Right hindlimb (tissue), 1 donor: ENCODE data around the gene FKBP2.

ENCODE experiments used
- DNase-seq: peaks from one replicate; pipeline ENCODE4 v3.0.0-alpha.2; 2018

The FKBP2 gene

DNA sequence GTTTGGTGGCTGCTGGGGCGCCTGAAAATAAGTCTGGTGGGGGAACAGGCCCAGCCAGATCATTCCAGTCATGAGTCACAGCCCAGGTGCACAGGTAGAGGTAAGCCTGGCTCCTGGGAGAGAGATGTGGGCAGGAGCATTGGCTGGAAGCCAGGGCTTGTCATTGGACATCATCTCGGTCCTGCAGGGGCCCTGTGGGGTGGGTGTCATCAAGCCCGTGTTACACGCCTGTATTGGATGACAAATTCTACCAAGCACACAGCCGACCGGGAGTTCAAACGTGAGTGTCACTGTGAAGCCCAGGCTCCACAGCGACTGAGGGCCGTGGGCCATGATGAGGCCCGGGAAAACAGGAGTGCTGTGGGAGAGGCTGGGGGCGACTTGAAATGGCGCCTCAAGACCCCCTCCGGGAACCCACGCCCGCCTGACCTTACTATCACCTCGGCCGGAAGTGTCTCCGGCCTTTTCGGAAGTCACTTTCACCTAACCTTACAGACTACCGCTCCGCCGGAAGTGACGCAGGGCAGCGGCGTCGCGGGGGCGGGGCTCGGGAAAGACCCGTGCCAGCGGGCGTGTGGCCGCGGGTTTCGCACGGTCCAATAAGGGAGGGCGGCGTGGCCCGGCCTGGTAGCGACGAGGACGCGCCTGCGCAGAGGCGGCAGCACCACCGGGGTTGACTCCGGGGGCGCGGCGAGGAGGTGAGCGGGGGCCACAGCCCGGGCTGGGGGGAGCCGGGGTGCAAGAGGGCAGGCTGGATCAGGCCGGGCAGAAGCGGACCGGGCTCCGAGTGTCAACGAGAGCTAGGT is at the start of gene FKBP2:
FKBP2 (plus strand) TSS at position 661 of the 806 bp plus-strand sequence. CDS start 1,293 bp downstream, outside the sequence.
- DNase-seq, result peak; percentile 99

GRCh38 chr11:64192434-64192833 is 48.5 kb upstream of the FKBP2 start:
- no peak for DNase-seq

DNA sequence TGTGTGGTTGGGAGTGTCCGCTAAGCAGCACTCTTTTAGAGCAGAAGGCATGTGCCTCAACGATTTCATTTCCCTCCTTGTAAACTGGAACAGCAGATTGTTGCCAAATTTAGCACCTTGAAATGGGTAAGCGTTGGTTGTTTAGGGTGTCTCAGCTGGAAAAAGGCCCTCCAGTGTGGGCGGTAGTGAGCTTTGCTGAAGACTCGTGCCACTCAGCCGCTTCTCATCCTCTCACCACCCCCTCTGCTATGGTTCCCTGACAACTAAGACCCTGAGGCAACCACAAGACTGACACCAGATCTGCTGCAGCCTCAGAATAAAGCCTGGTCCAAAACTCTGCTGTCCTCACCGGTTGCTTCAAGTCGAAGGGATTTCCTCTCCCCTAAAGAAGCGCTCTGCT is 44.3 kb upstream of the FKBP2 start:
- DNase-seq, result no peak

DNA sequence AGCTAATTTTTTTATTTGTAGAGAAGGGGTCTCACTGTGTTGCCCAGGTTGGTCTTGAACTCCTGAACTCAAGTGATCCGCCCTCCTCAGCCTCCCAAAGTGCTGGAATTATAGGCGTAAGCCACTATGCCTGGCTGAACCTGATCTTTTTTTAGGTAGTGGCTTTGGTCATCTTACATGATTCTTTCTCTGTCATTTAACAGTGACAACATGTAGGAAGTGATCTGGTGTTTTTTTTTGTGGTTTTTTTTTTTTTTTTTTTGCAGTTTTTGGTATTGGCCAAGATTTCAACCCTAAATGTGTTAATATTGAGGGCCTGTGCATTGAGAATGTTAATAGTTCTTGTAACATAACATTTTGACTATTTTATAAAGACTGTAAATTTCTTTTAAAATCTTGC is 42.4 kb upstream of the FKBP2 start:
- DNase-seq, result no peak

DNA sequence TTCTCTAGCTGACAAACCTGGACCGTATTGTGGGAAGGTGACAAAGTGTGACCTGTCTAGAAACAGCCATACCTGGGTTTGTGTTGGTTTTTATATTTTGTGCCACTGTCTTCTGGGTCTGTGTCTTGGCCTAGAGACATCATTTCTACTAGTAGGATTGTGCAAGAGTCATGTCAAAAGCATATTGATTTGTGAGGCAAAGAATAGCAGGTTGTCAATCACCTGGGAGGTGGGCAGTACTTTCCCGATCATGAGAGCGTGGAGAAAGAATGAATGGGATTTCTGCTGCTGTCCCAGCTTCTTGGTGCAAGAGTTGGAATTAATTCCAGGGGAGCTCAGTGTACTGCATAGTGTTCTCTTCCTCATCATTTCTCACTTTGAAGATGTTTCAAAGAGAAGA is 39.4 kb upstream of the FKBP2 start:
- DNase-seq, result no peak

GRCh38 chr11:64202992-64203391 is 37.9 kb upstream of the FKBP2 start:
- no peak for DNase-seq

- no peak for DNase-seq
These were observed 37.3 kb upstream of the FKBP2 start for GRCh38 chr11:64203421-64204079.

DNA sequence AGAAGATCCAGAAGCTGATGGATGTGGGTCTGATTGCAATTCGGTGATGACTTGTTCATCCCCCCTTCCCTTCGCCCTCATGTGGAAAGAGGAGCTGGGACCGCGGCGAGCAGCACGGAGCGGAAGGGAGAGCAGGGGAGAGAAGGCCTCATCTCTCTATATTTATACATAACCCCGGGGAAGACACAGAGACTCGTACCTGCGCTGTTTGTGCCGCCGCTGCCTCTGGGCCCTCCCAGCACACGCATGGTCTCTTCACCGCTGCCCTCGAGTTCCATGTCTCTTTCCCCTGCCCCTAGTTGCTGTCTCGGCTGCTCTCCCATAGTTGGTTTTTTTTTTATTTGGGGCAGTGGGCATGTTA is 36.8 kb upstream of the FKBP2 start:
- no peak for DNase-seq

GRCh38 chr11:64204464-64204989 is 36.4 kb upstream of the FKBP2 start:
- peak; percentile 86 for DNase-seq

DNA sequence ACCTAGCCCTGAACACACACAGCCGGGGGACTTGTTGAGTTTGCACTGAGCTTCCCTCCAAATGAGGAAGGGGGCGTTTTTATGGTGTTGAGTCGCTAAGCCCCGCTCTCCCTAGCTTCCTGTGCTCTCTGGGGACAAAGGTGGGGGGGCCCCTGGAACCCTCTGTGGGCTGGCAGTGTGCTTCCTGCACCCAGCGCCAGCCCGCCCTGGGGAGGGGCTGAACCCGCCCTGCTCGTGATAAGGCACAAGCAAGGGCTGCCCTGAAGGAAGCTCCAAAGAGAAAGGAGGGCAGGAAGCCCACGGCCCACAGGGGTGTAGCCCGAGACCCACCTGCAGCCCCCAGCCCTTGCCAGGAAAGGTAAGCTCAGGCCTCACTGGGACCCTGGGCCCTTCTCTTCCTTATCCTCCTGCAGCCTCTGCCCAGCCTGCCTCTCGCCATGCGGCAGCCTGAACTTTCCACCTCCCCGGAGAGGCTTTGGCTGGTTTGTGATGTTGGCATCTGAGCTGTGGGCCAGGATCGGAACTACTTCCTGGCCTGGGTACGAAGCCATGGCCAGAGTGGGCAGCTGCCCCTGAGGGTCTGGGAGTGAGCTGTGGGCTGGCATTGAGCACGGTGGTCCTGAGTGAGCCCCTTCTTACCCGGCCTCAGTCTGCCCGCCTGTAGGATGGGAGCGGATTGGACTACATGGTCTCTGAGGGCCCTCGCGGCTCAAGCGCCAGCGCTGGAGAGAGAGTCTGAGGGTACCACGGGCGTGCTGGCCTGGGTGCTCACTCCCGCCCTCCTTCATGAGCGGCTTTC is 34.2 kb upstream of the FKBP2 start, which contains the start of gene FERMT3:
FERMT3 (plus strand) TSS at position 265 of the 799 bp plus-strand sequence. CDS start 644 bp downstream, outside the sequence.
- DNase-seq, result peak; percentile 37

- DNase-seq, result peak; percentile 76
These were observed 33.4 kb upstream of the FKBP2 start for GRCh38 chr11:64207256-64208085.

GRCh38 chr11:64208086-64208795 is 32.7 kb upstream of the FKBP2 start:
- DNase-seq, result no peak

GRCh38 chr11:64208796-64209562 is 31.9 kb upstream of the FKBP2 start:
- DNase-seq, result peak; percentile 38

GRCh38 chr11:64209563-64209843 is 31.4 kb upstream of the FKBP2 start:
- no peak for DNase-seq

DNA sequence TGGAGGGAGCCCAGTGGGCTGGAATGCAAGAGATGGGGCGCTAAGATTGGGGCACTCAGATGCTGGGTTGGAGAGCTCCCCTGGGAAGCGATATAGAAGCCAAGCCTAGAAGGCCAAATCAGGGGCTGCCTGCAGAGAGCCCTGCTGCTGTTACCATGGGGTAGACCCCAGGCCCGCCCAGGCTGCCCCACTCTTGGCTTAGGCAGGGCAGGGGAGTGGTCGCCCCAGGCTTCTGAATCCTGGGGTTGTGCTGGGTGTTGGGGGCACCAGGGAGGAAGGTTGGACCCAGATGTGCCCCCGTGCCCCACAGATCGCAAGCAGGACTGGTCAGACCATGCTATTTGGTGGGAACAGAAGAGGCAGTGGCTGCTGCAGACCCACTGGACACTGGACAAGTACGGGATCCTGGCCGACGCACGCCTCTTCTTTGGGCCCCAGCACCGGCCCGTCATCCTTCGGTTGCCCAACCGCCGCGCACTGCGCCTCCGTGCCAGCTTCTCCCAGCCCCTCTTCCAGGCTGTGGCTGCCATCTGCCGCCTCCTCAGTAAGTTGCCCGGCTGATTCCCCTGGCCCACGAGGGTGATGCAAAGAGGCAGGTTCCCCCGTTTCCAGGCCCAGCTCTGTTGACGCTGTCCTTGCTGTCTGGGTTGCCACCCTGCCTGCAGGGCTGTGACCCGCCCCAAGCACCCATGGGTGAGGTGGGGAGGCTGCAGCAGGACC is 30.4 kb upstream of the FKBP2 start:
- no peak for DNase-seq

GRCh38 chr11:64211181-64211872 is 29.6 kb upstream of the FKBP2 start:
- no peak for DNase-seq

DNA sequence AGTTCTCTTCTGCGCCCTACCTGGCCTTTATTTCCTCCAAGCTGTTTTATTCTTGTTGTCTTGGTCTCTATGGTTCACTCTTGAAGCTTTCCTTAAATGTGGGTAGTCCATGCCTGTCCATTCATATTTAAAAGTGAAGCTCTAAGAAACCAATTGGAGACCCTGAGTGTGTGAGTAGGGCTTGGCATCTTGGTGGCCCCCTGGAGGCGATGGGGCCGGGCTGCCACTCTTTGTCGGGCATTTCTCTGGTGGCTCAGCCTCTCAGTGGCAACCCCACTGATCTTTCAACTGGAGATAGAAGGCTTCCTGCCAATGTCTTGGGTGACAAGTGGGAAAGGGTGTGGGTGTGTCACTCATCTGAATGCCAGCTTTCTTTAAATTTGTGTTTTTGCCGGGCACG is 24.0 kb upstream of the FKBP2 start:
- no peak for DNase-seq

GRCh38 chr11:64218628-64219353 is 22.1 kb upstream of the FKBP2 start:
- DNase-seq, result no peak

- DNase-seq, result no peak
These were observed 21.6 kb upstream of the FKBP2 start for GRCh38 chr11:64219354-64219684.
